ENCODE results near the gene LTB4R2. TPM values are rescaled to one million over a fixed set of nuclear protein-coding genes. Genes with fewer than 3 reads are reported as not detected.

The LTB4R2 gene
- total RNA-seq, 1 experiment from 2014 or later, result 12.9 TPM

GRCh38 chr14:24332268-24332993 lies 22.5 kb downstream of the LTB4R2 start (continued):
- TF ChIP-seq ATF3 (CRISPR knock-in tag; conservative IDR thresholded peaks at IDR 0.05) (peak; percentile 93), FOXK1 (CRISPR knock-in tag; IDR thresholded peaks at IDR 0.05) (peak; percentile 90), ESRRA (CRISPR knock-in tag; IDR thresholded peaks at IDR 0.05; ENCODE audit: borderline replicate concordance) (peak; percentile 96; the same call in 1 of the 2 replicates), ZNF121 (CRISPR knock-in tag; IDR thresholded peaks at IDR 0.05) (no peak), SMAD3 (CRISPR knock-in tag; IDR thresholded peaks at IDR 0.05; ENCODE audit: borderline replicate concordance) (peak; percentile 87), MYBL2 (CRISPR knock-in tag; IDR thresholded peaks at IDR 0.05) (peak; percentile 97), IRF2 (CRISPR knock-in tag; IDR thresholded peaks at IDR 0.05; ENCODE audit: borderline replicate concordance, low read depth) (peak; percentile 60; the same call in 1 of the 2 replicates), PRDM15 (CRISPR knock-in tag; IDR thresholded peaks at IDR 0.05) (peak; percentile 81), TEAD4 (CRISPR knock-in tag; IDR thresholded peaks at IDR 0.05) (peak; percentile 94), ELF4 (CRISPR knock-in tag; IDR thresholded peaks at IDR 0.05; ENCODE audit: low read depth) (peak; percentile 89; the same call in 1 of the 2 replicates), RELA (CRISPR knock-in tag; IDR thresholded peaks at IDR 0.05; ENCODE audit: borderline replicate concordance) (peak; percentile 96), FOXP1 (CRISPR knock-in tag; IDR thresholded peaks at IDR 0.05; ENCODE audit: borderline replicate concordance) (peak; percentile 99), E2F5 (CRISPR knock-in tag; IDR thresholded peaks at IDR 0.05) (peak; percentile 84; the same call in 1 of the 2 replicates), NR1H2 (CRISPR knock-in tag; IDR thresholded peaks at IDR 0.05) (peak; percentile 94), HMGA2 (CRISPR knock-in tag; IDR thresholded peaks at IDR 0.05) (no peak), ZNF138 (CRISPR knock-in tag; conservative IDR thresholded peaks at IDR 0.05) (peak; percentile 89; the same call in 1 of the 2 replicates), ATF2 (CRISPR knock-in tag; IDR thresholded peaks at IDR 0.05; ENCODE audit: borderline replicate concordance, low read depth) (peak; percentile 91), ZBTB43 (CRISPR knock-in tag; IDR thresholded peaks at IDR 0.05) (peak; percentile 98), EMX1 (CRISPR knock-in tag; IDR thresholded peaks at IDR 0.05) (no peak), AFF4 (CRISPR knock-in tag; IDR thresholded peaks at IDR 0.05; ENCODE audit: borderline replicate concordance) (no peak; the same call in 1 of the 2 replicates), CREB1 (CRISPR knock-in tag; IDR thresholded peaks at IDR 0.05) (peak; percentile 97), ZNF281 (CRISPR knock-in tag; IDR thresholded peaks at IDR 0.05) (peak; percentile 98), TP53 (CRISPR knock-in tag; IDR thresholded peaks at IDR 0.05) (peak; percentile 97), ZBTB21 (CRISPR knock-in tag; IDR thresholded peaks at IDR 0.05; ENCODE audit: borderline replicate concordance) (peak; percentile 82; the same call in 1 of the 2 replicates)

All from WTC11 (cell line).